Neural cell (in vitro differentiated cells): Measurements from ENCODE around the gene ACOX2. TPM values are rescaled to one million over a fixed set of nuclear protein-coding genes. Genes with fewer than 3 reads are reported as not detected.

Source experiments
- H2AFZ ChIP-seq: fragments of 200-600, 300-800 bp; sonication (generic), shearing (Covaris generic); 2 replicates; pipeline ENCODE4 v1.6.0; 2014; ENCODE audit warnings: low read depth, mild to moderate bottlenecking, antibody characterized with exemption, low read length, moderate library complexity
- H3F3A ChIP-seq: fragments of 200-600 bp; shearing (Covaris generic); 2 replicates; pipeline ENCODE4 v1.6.1; 2016; ENCODE audit warnings: mild to moderate bottlenecking, moderate library complexity, mixed read lengths, antibody characterized with exemption, low read length; ENCODE audit not compliant: insufficient read depth, poor library complexity, severe bottlenecking
- H3K27ac ChIP-seq: fragments of 200-600, 300-800 bp; sonication (generic), shearing (Covaris generic); 2 replicates; pipeline ENCODE4 v1.5.1; 2014; ENCODE audit warnings: mild to moderate bottlenecking, low read length, moderate library complexity
- H3K27me3 ChIP-seq: fragments of 300-800, 200-600 bp; sonication (generic), shearing (Covaris generic); 2 replicates; pipeline ENCODE4 v1.6.0; 2014; ENCODE audit warnings: mild to moderate bottlenecking, low read depth, low read length, moderate library complexity; ENCODE audit not compliant: insufficient read depth
- H3K36me3 ChIP-seq: fragments of 300-800, 200-600 bp; sonication (generic), shearing (Covaris generic); 2 replicates; pipeline ENCODE4 v1.5.1; 2014; ENCODE audit warnings: mild to moderate bottlenecking, antibody characterized with exemption, low read length, moderate library complexity; ENCODE audit not compliant: insufficient read depth
- H3K4me2 ChIP-seq: fragments of 300-800, 200-600 bp; sonication (generic), shearing (Covaris generic); 2 replicates; pipeline ENCODE4 v1.6.0; 2014; ENCODE audit warnings: mild to moderate bottlenecking, low read length
- H3K4me3 ChIP-seq: fragments of 300-800, 200-600 bp; sonication (generic), shearing (Covaris generic); 2 replicates; pipeline ENCODE4 v1.5.1; 2014; ENCODE audit warnings: mild to moderate bottlenecking, low read length, moderate library complexity
- H3K79me2 ChIP-seq: fragments of 200-600 bp; shearing (Covaris generic); replicated peaks from 2 replicates; pipeline ENCODE4 v1.6.0; 2014; ENCODE audit warnings: mild to moderate bottlenecking, low read length, moderate library complexity; ENCODE audit not compliant: insufficient read depth
- H3K9ac ChIP-seq: fragments of 300-800, 200-600 bp; sonication (generic), shearing (Covaris generic); 2 replicates; pipeline ENCODE4 v1.6.1; 2016; ENCODE audit warnings: mild to moderate bottlenecking, low read length, mixed read lengths
- H3K9me2 ChIP-seq: fragments of 200-600 bp; shearing (Covaris generic); 2 replicates; pipeline ENCODE4 v1.6.1; 2016; ENCODE audit warnings: mild to moderate bottlenecking, low read length, mixed read lengths; ENCODE audit not compliant: insufficient read depth
- H3K9me3 ChIP-seq: fragments of 200-600, 300-800 bp; sonication (generic), shearing (Covaris generic); 2 replicates; pipeline ENCODE4 v1.6.1; 2016; ENCODE audit warnings: mild to moderate bottlenecking, mixed run types, low read length, moderate library complexity, mixed read lengths
- H4K20me1 ChIP-seq: fragments of 200-600 bp; shearing (Covaris generic); 2 replicates; pipeline ENCODE4 v1.6.1; 2016; ENCODE audit warnings: mild to moderate bottlenecking, mixed run types; ENCODE audit not compliant: insufficient read depth
- EP300 ChIP-seq: fragments of 450-650 bp; conservative IDR thresholded peaks from 2 replicates; pipeline ENCODE4 v1.6.1; 2014; ENCODE audit warnings: antibody characterized with exemption, mild to moderate bottlenecking, moderate library complexity; ENCODE audit not compliant: poor library complexity, severe bottlenecking
- EZH2 ChIP-seq: fragments of 200-600, 300-800 bp; shearing (Covaris generic), sonication (generic); IDR thresholded peaks from 2 replicates; pipeline ENCODE4 v1.6.1; 2014; ENCODE audit warnings: antibody characterized with exemption, low read length, borderline replicate concordance, mild to moderate bottlenecking; ENCODE audit not compliant: insufficient read depth, poor library complexity, severe bottlenecking
- MXI1 ChIP-seq: fragments of 450-650 bp; conservative IDR thresholded peaks from 2 replicates; pipeline ENCODE4 v1.6.1; 2014; ENCODE audit warnings: antibody characterized with exemption, mild to moderate bottlenecking; ENCODE audit not compliant: poor library complexity, severe bottlenecking
- POLR2AphosphoS5 ChIP-seq: IDR thresholded peaks from 2 replicates; pipeline ENCODE4 v1.6.1; 2012
- RAD21 ChIP-seq: fragments of 450-650 bp; conservative IDR thresholded peaks from 2 replicates; pipeline ENCODE4 v1.6.1; 2014; ENCODE audit warnings: antibody characterized with exemption, mild to moderate bottlenecking, moderate library complexity
- SMC3 ChIP-seq: fragments of 450-650 bp; conservative IDR thresholded peaks from 2 replicates; pipeline ENCODE4 v1.6.1; 2014; ENCODE audit warnings: antibody characterized with exemption, mild to moderate bottlenecking, moderate library complexity; ENCODE audit not compliant: poor library complexity
- TAF1 ChIP-seq: IDR thresholded peaks from 2 replicates; pipeline ENCODE4 v1.6.1; 2012; ENCODE audit warnings: low read depth
- polyA plus RNA-seq: library from polyadenylated mRNA; depleted of rRNA; stranded (reverse); fragments of >200 nt; gene quantifications from 2 replicates; pipeline ENCODE4 v1.2.3, GENCODE V29; 2014
- TF ChIP-seq, protein P1 (sequence below): fragments of 450-650 bp; IDR thresholded peaks from 2 replicates; pipeline ENCODE4 v1.5.1; 2014; ENCODE audit warnings: antibody characterized with exemption, mild to moderate bottlenecking, moderate library complexity; ENCODE audit not compliant: poor library complexity, severe bottlenecking
- TF ChIP-seq, protein P2 (sequence below): IDR thresholded peaks from 2 replicates; pipeline ENCODE4 v1.6.1; 2012; ENCODE audit warnings: borderline replicate concordance

ACOX2 gene
- polyA plus RNA-seq, 1 donor from 2014 or later, result not detected

DNA sequence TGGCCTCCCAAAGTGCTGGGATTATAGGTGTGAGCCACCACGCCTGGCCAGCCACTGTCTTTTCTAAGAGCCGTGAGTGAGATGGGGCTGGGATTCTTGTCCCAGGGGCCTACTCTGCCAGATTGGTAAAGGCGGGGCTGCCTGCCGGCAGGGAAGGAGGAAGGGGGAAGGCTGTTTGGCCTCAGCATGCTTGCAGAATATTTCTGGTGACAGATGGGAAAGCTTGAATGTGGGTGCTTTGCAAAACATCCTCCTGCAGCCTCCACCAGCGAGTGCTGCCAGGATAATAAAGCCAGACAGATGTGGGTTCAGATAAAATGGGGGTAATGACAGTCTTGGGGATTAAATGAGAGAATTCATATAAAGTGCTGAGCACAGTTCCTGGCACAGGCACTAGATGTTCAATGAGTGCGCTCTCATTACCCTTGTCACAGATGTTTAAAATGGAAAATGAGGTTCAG, 19.8 kb upstream of the ACOX2 start:
- H3K27ac ChIP-seq, result no peak overlapping the region
- TF ChIP-seq SMC3 (no peak), RAD21 (no peak), MXI1 (no peak), EP300 (no peak), TAF1 (no peak), POLR2AphosphoS5 (no peak), EZH2 (no peak)
- TF ChIP-seq, protein P1, sequence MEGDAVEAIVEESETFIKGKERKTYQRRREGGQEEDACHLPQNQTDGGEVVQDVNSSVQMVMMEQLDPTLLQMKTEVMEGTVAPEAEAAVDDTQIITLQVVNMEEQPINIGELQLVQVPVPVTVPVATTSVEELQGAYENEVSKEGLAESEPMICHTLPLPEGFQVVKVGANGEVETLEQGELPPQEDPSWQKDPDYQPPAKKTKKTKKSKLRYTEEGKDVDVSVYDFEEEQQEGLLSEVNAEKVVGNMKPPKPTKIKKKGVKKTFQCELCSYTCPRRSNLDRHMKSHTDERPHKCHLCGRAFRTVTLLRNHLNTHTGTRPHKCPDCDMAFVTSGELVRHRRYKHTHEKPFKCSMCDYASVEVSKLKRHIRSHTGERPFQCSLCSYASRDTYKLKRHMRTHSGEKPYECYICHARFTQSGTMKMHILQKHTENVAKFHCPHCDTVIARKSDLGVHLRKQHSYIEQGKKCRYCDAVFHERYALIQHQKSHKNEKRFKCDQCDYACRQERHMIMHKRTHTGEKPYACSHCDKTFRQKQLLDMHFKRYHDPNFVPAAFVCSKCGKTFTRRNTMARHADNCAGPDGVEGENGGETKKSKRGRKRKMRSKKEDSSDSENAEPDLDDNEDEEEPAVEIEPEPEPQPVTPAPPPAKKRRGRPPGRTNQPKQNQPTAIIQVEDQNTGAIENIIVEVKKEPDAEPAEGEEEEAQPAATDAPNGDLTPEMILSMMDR, result no peak
- TF ChIP-seq, protein P2, sequence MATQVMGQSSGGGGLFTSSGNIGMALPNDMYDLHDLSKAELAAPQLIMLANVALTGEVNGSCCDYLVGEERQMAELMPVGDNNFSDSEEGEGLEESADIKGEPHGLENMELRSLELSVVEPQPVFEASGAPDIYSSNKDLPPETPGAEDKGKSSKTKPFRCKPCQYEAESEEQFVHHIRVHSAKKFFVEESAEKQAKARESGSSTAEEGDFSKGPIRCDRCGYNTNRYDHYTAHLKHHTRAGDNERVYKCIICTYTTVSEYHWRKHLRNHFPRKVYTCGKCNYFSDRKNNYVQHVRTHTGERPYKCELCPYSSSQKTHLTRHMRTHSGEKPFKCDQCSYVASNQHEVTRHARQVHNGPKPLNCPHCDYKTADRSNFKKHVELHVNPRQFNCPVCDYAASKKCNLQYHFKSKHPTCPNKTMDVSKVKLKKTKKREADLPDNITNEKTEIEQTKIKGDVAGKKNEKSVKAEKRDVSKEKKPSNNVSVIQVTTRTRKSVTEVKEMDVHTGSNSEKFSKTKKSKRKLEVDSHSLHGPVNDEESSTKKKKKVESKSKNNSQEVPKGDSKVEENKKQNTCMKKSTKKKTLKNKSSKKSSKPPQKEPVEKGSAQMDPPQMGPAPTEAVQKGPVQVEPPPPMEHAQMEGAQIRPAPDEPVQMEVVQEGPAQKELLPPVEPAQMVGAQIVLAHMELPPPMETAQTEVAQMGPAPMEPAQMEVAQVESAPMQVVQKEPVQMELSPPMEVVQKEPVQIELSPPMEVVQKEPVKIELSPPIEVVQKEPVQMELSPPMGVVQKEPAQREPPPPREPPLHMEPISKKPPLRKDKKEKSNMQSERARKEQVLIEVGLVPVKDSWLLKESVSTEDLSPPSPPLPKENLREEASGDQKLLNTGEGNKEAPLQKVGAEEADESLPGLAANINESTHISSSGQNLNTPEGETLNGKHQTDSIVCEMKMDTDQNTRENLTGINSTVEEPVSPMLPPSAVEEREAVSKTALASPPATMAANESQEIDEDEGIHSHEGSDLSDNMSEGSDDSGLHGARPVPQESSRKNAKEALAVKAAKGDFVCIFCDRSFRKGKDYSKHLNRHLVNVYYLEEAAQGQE, result no peak

DNA sequence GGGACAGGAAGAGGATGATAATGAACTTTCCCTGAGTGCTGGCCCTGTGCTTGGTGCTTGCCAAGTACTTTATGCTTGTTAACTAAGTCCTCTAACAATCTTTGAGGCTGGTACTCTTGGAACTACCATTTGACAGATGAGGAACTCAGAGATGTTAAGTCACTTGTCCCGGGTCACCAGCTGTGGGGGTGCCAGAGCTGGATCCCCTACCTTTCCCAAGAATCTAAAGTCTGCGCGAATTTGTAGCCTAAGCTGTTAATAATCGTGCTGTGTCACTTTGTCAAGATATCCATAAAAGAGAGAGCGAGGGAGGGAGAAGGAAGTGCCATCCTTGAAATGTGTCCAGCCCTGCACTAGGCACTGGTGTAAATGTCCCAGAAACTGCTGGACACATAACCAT, 19.0 kb upstream of the ACOX2 start:
- no peaks in the 10 kb centered on the region for H3K36me3 ChIP-seq
- TF ChIP-seq, protein P2, result no peak
- TF ChIP-seq POLR2AphosphoS5 (no peak), MXI1 (no peak), RAD21 (no peak), SMC3 (no peak), EZH2 (no peak), EP300 (no peak), TAF1 (no peak)
- TF ChIP-seq, protein P1, result no peak

More for the DNA sequence above, 19.8 kb upstream of the ACOX2 start:
- no peak overlapping the region for H3K9ac ChIP-seq
- no peak overlapping the region for H2AFZ ChIP-seq
- no peak overlapping the region for H3K4me2 ChIP-seq
- H4K20me1 ChIP-seq, result no peaks in the 10 kb centered on the region
- no peaks in the 10 kb centered on the region for H3K36me3 ChIP-seq
- H3F3A ChIP-seq, result no peaks in the 10 kb centered on the region
- H3K79me2 ChIP-seq, result no peaks in the 10 kb centered on the region
- H3K27me3 ChIP-seq, result no peaks in the 10 kb centered on the region
- H3K9me3 ChIP-seq, result peaks cover 3% of the 10 kb centered on the region
- no peak overlapping the region for H3K4me3 ChIP-seq
- no peaks in the 10 kb centered on the region for H3K9me2 ChIP-seq

More for the DNA sequence above, 19.0 kb upstream of the ACOX2 start:
- H3K27me3 ChIP-seq, result no peaks in the 10 kb centered on the region
- H3F3A ChIP-seq, result no peaks in the 10 kb centered on the region
- no peak overlapping the region for H3K4me3 ChIP-seq
- H2AFZ ChIP-seq, result no peak overlapping the region
- no peak overlapping the region for H3K27ac ChIP-seq
- no peaks in the 10 kb centered on the region for H4K20me1 ChIP-seq
- H3K9ac ChIP-seq, result no peak overlapping the region
- H3K4me2 ChIP-seq, result no peak overlapping the region
- no peaks in the 10 kb centered on the region for H3K9me2 ChIP-seq
- no peaks in the 10 kb centered on the region for H3K79me2 ChIP-seq
- H3K9me3 ChIP-seq, result peaks cover 3% of the 10 kb centered on the region
